ENCODE measurements around the gene TBC1D12.

- no peak for TF ChIP-seq CTCF (IDR thresholded peaks at IDR 0.05)
- TF ChIP-seq POLR2A (IDR thresholded peaks at IDR 0.05): no peak
- TF ChIP-seq EP300 (IDR thresholded peaks at IDR 0.05): no peak
Observed at GRCh38 chr10:94411304-94411703, 9.0 kb downstream of the TBC1D12 start.
